Measurements from ENCODE around the gene C9orf40. TPM values are rescaled to one million over a fixed set of nuclear protein-coding genes. Genes with fewer than 3 reads are reported as not detected.

Gene C9orf40
- total RNA-seq, 1 experiment from 2014 or later = 8.0 TPM

- peaks cover 69% of the 10 kb centered on the region for H3K36me3 ChIP-seq (ENCODE audit: insufficient read depth, low read length)
- no peaks in the 10 kb centered on the region; the same call in 1 of the 2 replicates for H3K9me3 ChIP-seq (ENCODE audit: low read length)
- peaks cover 8% of the 10 kb centered on the region for H3K4me1 ChIP-seq (ENCODE audit: low read length)
- H3K4me2 ChIP-seq (ENCODE audit: low read depth, low read length, poor library complexity, severe bottlenecking) = no peak overlapping the region
- no peaks in the 10 kb centered on the region for H3K9me2 ChIP-seq (replicated peaks; ENCODE audit: insufficient read depth, low read length)
- peaks cover 2% of the 10 kb centered on the region; the same call in 1 of the 2 replicates for H3K79me2 ChIP-seq (ENCODE audit: low read length)
- no peaks in the 10 kb centered on the region for H4K20me1 ChIP-seq (ENCODE audit: insufficient read depth, low read depth, low read length)
- H3K9ac ChIP-seq (ENCODE audit: low read length) = no peak overlapping the region
- H3K27me3 ChIP-seq (ENCODE audit: low read length) = no peaks in the 10 kb centered on the region
- no peak overlapping the region for H3K27ac ChIP-seq (ENCODE audit: low read length)
- DNase-seq = no peak
- H3K4me3 ChIP-seq (ENCODE audit: low read length) = no peak overlapping the region
- no peak overlapping the region for H2AFZ ChIP-seq (ENCODE audit: low read length)
Observed at GRCh38 chr9:74975538-74975937, 22.8 kb upstream of the C9orf40 start.

- H3K4me1 ChIP-seq (ENCODE audit: low read length) = peaks cover 8% of the 10 kb centered on the region
- no peak for DNase-seq
- peaks cover 66% of the 10 kb centered on the region for H3K36me3 ChIP-seq (ENCODE audit: insufficient read depth, low read length)
- no peak overlapping the region for H3K9ac ChIP-seq (ENCODE audit: low read length)
- no peak overlapping the region for H3K27ac ChIP-seq (ENCODE audit: low read length)
- no peaks in the 10 kb centered on the region for H3K27me3 ChIP-seq (ENCODE audit: low read length)
- H4K20me1 ChIP-seq (ENCODE audit: insufficient read depth, low read depth, low read length) = no peaks in the 10 kb centered on the region
- H3K9me2 ChIP-seq (replicated peaks; ENCODE audit: insufficient read depth, low read length) = no peaks in the 10 kb centered on the region
- H3K4me2 ChIP-seq (ENCODE audit: low read depth, low read length, poor library complexity, severe bottlenecking) = no peak overlapping the region
- no peak overlapping the region for H3K4me3 ChIP-seq (ENCODE audit: low read length)
- no peaks in the 10 kb centered on the region for H3K79me2 ChIP-seq (ENCODE audit: low read length)
- H2AFZ ChIP-seq (ENCODE audit: low read length) = no peak overlapping the region
- no peaks in the 10 kb centered on the region; the same call in 1 of the 2 replicates for H3K9me3 ChIP-seq (ENCODE audit: low read length)
Observed at GRCh38 chr9:74974558-74974957, 21.8 kb upstream of the C9orf40 start.

- Histone ChIP-seq H3K36me3 (ENCODE audit: insufficient read depth, low read length) (peaks cover 61% of the 10 kb centered on the region), H3K27me3 (ENCODE audit: low read length) (no peaks in the 10 kb centered on the region), H2AFZ (ENCODE audit: low read length) (no peak overlapping the region), H3K4me3 (ENCODE audit: low read length) (no peak overlapping the region), H3K9me2 (replicated peaks; ENCODE audit: insufficient read depth, low read length) (no peaks in the 10 kb centered on the region), H3K27ac (ENCODE audit: low read length) (no peak overlapping the region), H3K4me1 (ENCODE audit: low read length) (peaks cover 8% of the 10 kb centered on the region), H4K20me1 (ENCODE audit: insufficient read depth, low read depth, low read length) (no peaks in the 10 kb centered on the region), H3K9me3 (ENCODE audit: low read length) (no peaks in the 10 kb centered on the region; the same call in 1 of the 2 replicates), H3K9ac (ENCODE audit: low read length) (no peak overlapping the region), H3K79me2 (ENCODE audit: low read length) (peaks cover 5% of the 10 kb centered on the region; the same call in 1 of the 2 replicates), H3K4me2 (ENCODE audit: low read depth, low read length, poor library complexity, severe bottlenecking) (no peak overlapping the region)
- no peak for DNase-seq
Observed at GRCh38 chr9:74973714-74974113, 21.0 kb upstream of the C9orf40 start.

DNA sequence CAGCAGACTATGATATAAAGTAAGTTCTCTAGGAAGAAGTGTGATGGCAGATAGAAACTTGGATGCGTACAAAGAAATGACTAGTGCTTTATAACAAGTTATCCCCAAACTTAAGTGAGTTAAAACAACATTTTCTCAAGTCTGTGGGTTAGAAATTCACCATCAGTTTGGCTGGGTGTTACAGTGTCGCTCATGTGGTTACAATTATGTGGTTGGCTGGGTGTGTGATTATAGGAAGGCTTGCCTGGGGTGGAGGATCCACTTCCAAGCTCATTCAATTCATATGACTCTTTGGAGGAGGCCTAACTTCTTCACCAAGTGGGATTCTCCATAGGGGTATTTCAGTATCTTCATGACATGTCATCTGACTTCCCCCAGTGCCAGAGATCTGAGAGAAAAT is 10.3 kb upstream of the C9orf40 start:
- Histone ChIP-seq H4K20me1 (ENCODE audit: insufficient read depth, low read depth, low read length) (no peaks in the 10 kb centered on the region), H2AFZ (ENCODE audit: low read length) (no peak overlapping the region), H3K4me2 (ENCODE audit: low read depth, low read length, poor library complexity, severe bottlenecking) (no peak overlapping the region), H3K79me2 (ENCODE audit: low read length) (peaks cover 24% of the 10 kb centered on the region), H3K27me3 (ENCODE audit: low read length) (no peaks in the 10 kb centered on the region), H3K36me3 (ENCODE audit: insufficient read depth, low read length) (peaks cover 31% of the 10 kb centered on the region), H3K27ac (ENCODE audit: low read length) (no peak overlapping the region), H3K9me3 (ENCODE audit: low read length) (no peaks in the 10 kb centered on the region; the same call in 1 of the 2 replicates), H3K4me3 (ENCODE audit: low read length) (no peak overlapping the region), H3K9me2 (replicated peaks; ENCODE audit: insufficient read depth, low read length) (no peaks in the 10 kb centered on the region), H3K9ac (ENCODE audit: low read length) (no peak overlapping the region), H3K4me1 (ENCODE audit: low read length) (no peaks in the 10 kb centered on the region)
- DNase-seq = no peak

DNA sequence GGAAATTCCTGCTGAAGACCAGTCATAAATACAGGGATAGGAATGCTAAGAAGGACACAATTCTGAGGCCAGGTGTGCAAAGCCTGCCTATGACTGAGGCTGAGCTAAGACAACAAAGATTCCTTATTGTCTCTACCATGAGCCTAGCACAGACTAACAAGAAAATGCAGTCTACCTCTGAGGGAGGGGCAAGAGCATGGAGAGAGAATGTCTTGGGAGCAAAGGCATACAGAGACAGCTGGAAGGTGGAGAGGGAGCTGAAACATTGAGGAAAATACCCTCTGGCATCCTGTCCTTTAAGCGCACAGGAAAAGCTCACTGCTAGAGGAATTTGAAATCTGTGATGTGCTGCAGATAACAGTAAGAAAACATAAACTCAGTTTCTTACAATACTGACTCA is 8.8 kb upstream of the C9orf40 start:
- peaks cover 13% of the 10 kb centered on the region for H3K79me2 ChIP-seq (ENCODE audit: low read length)
- H3K9me3 ChIP-seq (ENCODE audit: low read length) = no peaks in the 10 kb centered on the region; the same call in 1 of the 2 replicates
- no peaks in the 10 kb centered on the region for H3K27me3 ChIP-seq (ENCODE audit: low read length)
- H3K4me2 ChIP-seq (ENCODE audit: low read depth, low read length, poor library complexity, severe bottlenecking) = no peak overlapping the region
- H4K20me1 ChIP-seq (ENCODE audit: insufficient read depth, low read depth, low read length) = no peaks in the 10 kb centered on the region
- H3K4me3 ChIP-seq (ENCODE audit: low read length) = no peak overlapping the region
- no peaks in the 10 kb centered on the region for H3K4me1 ChIP-seq (ENCODE audit: low read length)
- no peak for DNase-seq
- no peak overlapping the region for H2AFZ ChIP-seq (ENCODE audit: low read length)
- no peak overlapping the region for H3K27ac ChIP-seq (ENCODE audit: low read length)
- no peaks in the 10 kb centered on the region for H3K9me2 ChIP-seq (replicated peaks; ENCODE audit: insufficient read depth, low read length)
- H3K9ac ChIP-seq (ENCODE audit: low read length) = no peak overlapping the region
- H3K36me3 ChIP-seq (ENCODE audit: insufficient read depth, low read length) = peaks cover 31% of the 10 kb centered on the region

DNA sequence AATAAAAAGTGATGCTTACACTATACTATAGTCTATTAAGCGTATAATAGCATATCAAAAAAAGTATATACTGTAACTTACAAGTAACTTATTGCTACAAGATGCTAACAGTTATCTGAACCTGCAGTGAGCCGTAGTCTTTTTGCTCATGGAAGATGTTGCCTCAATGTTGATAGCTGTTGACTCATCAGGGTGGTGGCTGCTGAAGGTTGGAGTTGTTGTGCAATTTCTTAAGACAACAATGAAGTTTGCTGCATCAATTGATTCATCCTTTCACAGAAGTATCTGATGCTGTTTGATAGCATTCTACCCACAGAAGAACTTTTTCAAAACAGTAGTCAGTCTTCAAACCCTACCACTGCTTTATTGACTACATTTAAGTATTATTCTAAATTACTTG is 7.8 kb upstream of the C9orf40 start:
- H3K4me2 ChIP-seq (ENCODE audit: low read depth, low read length, poor library complexity, severe bottlenecking) = no peak overlapping the region
- H3K4me3 ChIP-seq (ENCODE audit: low read length) = no peak overlapping the region
- H3K36me3 ChIP-seq (ENCODE audit: insufficient read depth, low read length) = peaks cover 31% of the 10 kb centered on the region
- H3K9ac ChIP-seq (ENCODE audit: low read length) = no peak overlapping the region
- no peaks in the 10 kb centered on the region; the same call in 1 of the 2 replicates for H3K9me3 ChIP-seq (ENCODE audit: low read length)
- no peak for DNase-seq
- no peaks in the 10 kb centered on the region for H4K20me1 ChIP-seq (ENCODE audit: insufficient read depth, low read depth, low read length)
- H3K27ac ChIP-seq (ENCODE audit: low read length) = no peak overlapping the region
- peaks cover 5% of the 10 kb centered on the region; the same call in 1 of the 2 replicates for H3K79me2 ChIP-seq (ENCODE audit: low read length)
- H3K27me3 ChIP-seq (ENCODE audit: low read length) = no peaks in the 10 kb centered on the region
- no peaks in the 10 kb centered on the region for H3K9me2 ChIP-seq (replicated peaks; ENCODE audit: insufficient read depth, low read length)
- H2AFZ ChIP-seq (ENCODE audit: low read length) = no peak overlapping the region
- H3K4me1 ChIP-seq (ENCODE audit: low read length) = no peaks in the 10 kb centered on the region

DNA sequence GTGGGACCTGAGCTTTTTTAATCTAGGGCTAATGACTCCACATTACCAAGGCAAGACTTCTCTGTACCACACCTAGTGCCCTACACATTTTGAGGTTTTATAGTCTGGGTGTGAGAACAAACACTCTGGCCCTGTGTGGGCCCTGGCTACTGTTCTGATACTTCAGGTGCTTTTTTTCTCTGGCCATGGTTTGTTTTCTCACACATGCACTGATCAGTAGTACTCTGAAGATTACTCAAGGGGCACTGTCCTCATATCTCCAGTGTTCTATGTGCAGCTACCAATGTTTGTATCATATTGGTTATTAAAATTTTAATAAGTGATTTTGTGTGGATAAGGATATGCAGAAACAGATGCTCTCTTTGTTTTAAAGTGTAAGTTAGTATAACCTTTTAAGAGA is 5.9 kb upstream of the C9orf40 start:
- Histone ChIP-seq H4K20me1 (ENCODE audit: insufficient read depth, low read depth, low read length) (no peaks in the 10 kb centered on the region), H3K36me3 (ENCODE audit: insufficient read depth, low read length) (peaks cover 25% of the 10 kb centered on the region), H3K4me3 (ENCODE audit: low read length) (no peak overlapping the region), H3K9me3 (ENCODE audit: low read length) (no peaks in the 10 kb centered on the region; the same call in 1 of the 2 replicates), H3K4me2 (ENCODE audit: low read depth, low read length, poor library complexity, severe bottlenecking) (no peak overlapping the region), H3K4me1 (ENCODE audit: low read length) (peaks cover 8% of the 10 kb centered on the region), H3K79me2 (ENCODE audit: low read length) (no peaks in the 10 kb centered on the region), H3K9me2 (replicated peaks; ENCODE audit: insufficient read depth, low read length) (no peaks in the 10 kb centered on the region), H2AFZ (ENCODE audit: low read length) (no peak overlapping the region), H3K27me3 (ENCODE audit: low read length) (no peaks in the 10 kb centered on the region), H3K9ac (ENCODE audit: low read length) (no peak overlapping the region), H3K27ac (ENCODE audit: low read length) (no peak overlapping the region)
- DNase-seq = no peak

DNA sequence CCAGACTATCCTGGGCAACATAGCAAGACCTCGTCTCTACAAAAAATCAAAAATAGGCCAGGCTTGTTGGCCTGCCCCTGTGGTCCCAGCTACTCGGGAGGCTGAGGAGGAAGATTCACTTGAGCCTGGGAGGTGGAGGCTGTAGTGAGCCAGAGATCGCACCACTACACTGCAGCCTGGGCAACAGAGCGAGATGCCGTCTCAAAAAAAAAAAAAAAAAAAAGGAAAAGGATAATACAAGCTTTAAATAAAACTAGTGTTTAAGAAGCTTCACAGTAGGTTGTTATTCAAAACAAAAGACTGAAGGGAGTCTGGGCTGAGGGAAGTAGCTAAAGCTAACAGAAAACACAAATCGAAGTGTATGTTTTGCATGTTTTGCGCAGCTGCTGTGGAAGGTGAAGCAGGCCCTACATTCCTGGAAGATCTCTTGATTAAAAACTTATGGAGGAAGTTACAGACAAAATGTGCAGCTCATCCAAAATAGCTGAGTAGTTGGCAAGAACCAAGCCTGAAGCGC is 581 bp upstream of the C9orf40 start:
- H3K4me1 ChIP-seq (ENCODE audit: low read length) = peaks cover 31% of the 10 kb centered on the region
- 0 out of 2 replicates have a peak overlapping the region, but pooled peaks have one; percentile 21 for H2AFZ ChIP-seq (ENCODE audit: low read length)
- H4K20me1 ChIP-seq (ENCODE audit: insufficient read depth, low read depth, low read length) = 0 out of 2 replicates have a peak, but pooled peaks cover 5% of the 10 kb centered on the region
- no peaks in the 10 kb centered on the region for H3K27me3 ChIP-seq (ENCODE audit: low read length)
- H3K79me2 ChIP-seq (ENCODE audit: low read length) = peaks cover 18% of the 10 kb centered on the region
- peak overlapping the region; percentile 99 for H3K9ac ChIP-seq (ENCODE audit: low read length)
- no peaks in the 10 kb centered on the region for H3K9me2 ChIP-seq (replicated peaks; ENCODE audit: insufficient read depth, low read length)
- H3K9me3 ChIP-seq (ENCODE audit: low read length) = no peaks in the 10 kb centered on the region
- peak overlapping the region; percentile 89 for H3K27ac ChIP-seq (ENCODE audit: low read length)
- peak overlapping the region; percentile 93 for H3K4me3 ChIP-seq (ENCODE audit: low read length)
- H3K36me3 ChIP-seq (ENCODE audit: insufficient read depth, low read length) = no peaks in the 10 kb centered on the region; the same call in 1 of the 2 replicates
- peak overlapping the region; percentile 96 for H3K4me2 ChIP-seq (ENCODE audit: low read depth, low read length, poor library complexity, severe bottlenecking)
- peak; percentile 82 for DNase-seq

Measured in Karpas-422 (cell line).